SK-N-SH (cell line): Measurements from ENCODE around the gene ANGPTL4. TPM values are rescaled to one million over a fixed set of nuclear protein-coding genes. Genes with fewer than 3 reads are reported as not detected.

Source experiments
- CTCF ChIA-PET: fragments of 300-600, 350-600 bp; formaldehyde crosslinking; extraction: SDS; loops from one replicate; lab custom pipeline; 2021; lab: Yijun Ruan, JAX
- POLR2A ChIA-PET: fragments of 350-600 bp; sonication (Branson Sonifier 250); formaldehyde crosslinking; extraction: SDS; loops from one replicate; lab custom pipeline; 2020; ENCODE audit warnings: antibody characterized with exemption, inconsistent platforms; lab: Yijun Ruan, JAX
- DNase-seq: peaks from one replicate; pipeline ENCODE4 v3.0.0; 2012
- H2AFZ ChIP-seq: fragments of 200-600 bp; sonication (generic); 2 replicates; pipeline ENCODE4 v1.8.1; 2016; ENCODE audit warnings: antibody characterized with exemption, mild to moderate bottlenecking, low read depth
- H3F3A ChIP-seq: fragments of 200-600 bp; sonication (generic); replicated peaks from 2 replicates; pipeline ENCODE3; 2016; ENCODE audit warnings: antibody characterized with exemption, mild to moderate bottlenecking; ENCODE audit not compliant: insufficient read depth
- H3K27ac ChIP-seq, 2 experiments: fragments of 200-500 bp in 1 of 2; fragments of 200-600 bp in 1 of 2; sonication (Bioruptor generic) in 1 of 2; sonication (generic), shearing (Covaris generic) in 1 of 2; 2 replicates each; pipeline versions ENCODE4 v1.5.1 to v1.6.1; 2014 to 2016; ENCODE audit warnings: low read depth in 2 of 2, inconsistent platforms in 1 of 2, low read length in 1 of 2, mild to moderate bottlenecking in 1 of 2, mixed read lengths in 1 of 2
- H3K27me3 ChIP-seq: fragments of 200-600 bp; sonication (generic), shearing (Covaris generic); 2 replicates; pipeline ENCODE4 v1.6.1; 2016; ENCODE audit warnings: mixed run types; ENCODE audit not compliant: insufficient read depth
- H3K36me3 ChIP-seq, 2 experiments: fragments of 200-500 bp in 1 of 2; fragments of 200-600 bp in 1 of 2; sonication (Bioruptor generic) in 1 of 2; sonication (generic) in 1 of 2; replicated peaks in 1 of 2; 2 replicates each; pipeline versions ENCODE3 to v1.5.1; 2014 to 2016; ENCODE audit warnings: low read length in 1 of 2, mild to moderate bottlenecking in 1 of 2; ENCODE audit not compliant: insufficient read depth in 2 of 2, control insufficient read depth in 1 of 2
- H3K4me1 ChIP-seq, 2 experiments: fragments of 200-500 bp in 1 of 2; fragments of 200-600 bp in 1 of 2; sonication (Bioruptor generic) in 1 of 2; sonication (generic), shearing (Covaris generic) in 1 of 2; 2 replicates each; pipeline versions ENCODE4 v1.5.1 to v1.6.1; 2014 to 2016; ENCODE audit warnings: low read depth in 1 of 2, low read length in 1 of 2, mixed run types in 1 of 2; ENCODE audit not compliant: insufficient read depth in 2 of 2, control insufficient read depth in 1 of 2
- H3K4me2 ChIP-seq: fragments of 200-600 bp; sonication (generic), shearing (Covaris generic); 2 replicates; pipeline ENCODE4 v1.6.1; 2017; ENCODE audit warnings: mixed run types
- H3K4me3 ChIP-seq, 2 experiments: fragments of 200-500 bp in 1 of 2; fragments of 200-600 bp in 1 of 2; sonication (Bioruptor generic) in 1 of 2; sonication (generic), shearing (Covaris generic) in 1 of 2; 2 replicates each; pipeline versions ENCODE4 v1.5.1 to v1.8.1; 2014 to 2016; ENCODE audit warnings: low read depth in 2 of 2, inconsistent platforms in 1 of 2, low read length in 1 of 2, mild to moderate bottlenecking in 1 of 2, mixed read lengths in 1 of 2, moderate library complexity in 1 of 2
- H3K79me2 ChIP-seq: fragments of 200-600 bp; sonication (generic); 2 replicates; pipeline ENCODE4 v1.8.1; 2017; ENCODE audit warnings: mild to moderate bottlenecking; ENCODE audit not compliant: insufficient read depth
- H3K9ac ChIP-seq: fragments of 200-600 bp; sonication (generic); 2 replicates; pipeline ENCODE4 v1.6.1; 2017; ENCODE audit warnings: mixed run types
- H3K9me2 ChIP-seq: fragments of 200-600 bp; sonication (generic); 2 replicates; pipeline ENCODE4 v1.6.1; 2017; ENCODE audit warnings: mixed run types
- H3K9me3 ChIP-seq: fragments of 200-600 bp; sonication (generic); 2 replicates; pipeline ENCODE4 v1.6.1; 2017; ENCODE audit warnings: mixed run types, mild to moderate bottlenecking, moderate library complexity
- H4K20me1 ChIP-seq: fragments of 200-600 bp; sonication (generic); 2 replicates; pipeline ENCODE4 v1.6.1; 2017; ENCODE audit warnings: mild to moderate bottlenecking, mixed run types; ENCODE audit not compliant: insufficient read depth
- FOSL2 ChIP-seq: IDR thresholded peaks from 2 replicates; pipeline ENCODE4 v1.4.0; 2012; ENCODE audit warnings: low read depth, mild to moderate bottlenecking, moderate library complexity, borderline replicate concordance
- FOXJ3 ChIP-seq: sonication (generic); formaldehyde crosslinking; IDR thresholded peaks from 2 replicates; pipeline ENCODE4 v1.5.1; 2020; ENCODE audit warnings: mild to moderate bottlenecking, missing genetic modification reagents
- GABPA ChIP-seq: IDR thresholded peaks from 2 replicates; pipeline ENCODE4 v1.4.0; 2012; ENCODE audit warnings: low read depth, mild to moderate bottlenecking
- GATA2 ChIP-seq: sonication (generic); formaldehyde crosslinking; IDR thresholded peaks from 2 replicates; pipeline ENCODE4 v1.5.0; 2020; ENCODE audit warnings: mild to moderate bottlenecking, missing genetic modification reagents
- MEF2A ChIP-seq: IDR thresholded peaks from 2 replicates; pipeline ENCODE4 v1.4.0; 2012; ENCODE audit warnings: low read depth, borderline replicate concordance
- MXI1 ChIP-seq: IDR thresholded peaks from 2 replicates; pipeline ENCODE4 v1.6.1; 2012; ENCODE audit warnings: mild to moderate bottlenecking, low read depth, low read length, improper control_type of control experiment
- NFIC ChIP-seq: IDR thresholded peaks from 2 replicates; pipeline ENCODE4 v1.4.0; 2012; ENCODE audit warnings: borderline replicate concordance
- NRF1 ChIP-seq: IDR thresholded peaks from 2 replicates; pipeline ENCODE4 v1.6.1; 2012; ENCODE audit warnings: low read depth, mild to moderate bottlenecking, low read length
- POLR2AphosphoS5 ChIP-seq: IDR thresholded peaks from 2 replicates; pipeline ENCODE4 v1.6.1; 2012; ENCODE audit warnings: low read depth, low read length
- RAD21 ChIP-seq: IDR thresholded peaks from 2 replicates; pipeline ENCODE4 v1.6.1; 2012; ENCODE audit warnings: mild to moderate bottlenecking, low read length
- SIN3A ChIP-seq: IDR thresholded peaks from 2 replicates; pipeline ENCODE4 v1.6.1; 2012; ENCODE audit warnings: low read depth, mild to moderate bottlenecking, low read length, moderate library complexity, borderline replicate concordance
- SMC3 ChIP-seq: IDR thresholded peaks from 2 replicates; pipeline ENCODE4 v1.6.1; 2012; ENCODE audit warnings: low read depth, low read length, improper control_type of control experiment
- TAF1 ChIP-seq: IDR thresholded peaks from 2 replicates; pipeline ENCODE4 v1.6.1; 2012; ENCODE audit warnings: low read depth, mild to moderate bottlenecking, low read length, moderate library complexity, borderline replicate concordance
- TCF12 ChIP-seq: IDR thresholded peaks from 2 replicates; pipeline ENCODE4 v1.4.0; 2012
- TEAD4 ChIP-seq: IDR thresholded peaks from 2 replicates; pipeline ENCODE4 v1.4.0; 2012; ENCODE audit warnings: mild to moderate bottlenecking, borderline replicate concordance; ENCODE audit not compliant: insufficient read depth
- YY1 ChIP-seq: IDR thresholded peaks from 2 replicates; pipeline ENCODE4 v1.4.0; 2012; ENCODE audit warnings: low read depth, mild to moderate bottlenecking
- WGBS: methylation state at CpG from one replicate; pipeline ENCODE4 v1.1.6; 2017; ENCODE audit warnings: low lambda C conversion rate; 5-methylcytosine and 5-hydroxymethylcytosine counted together
- polyA plus RNA-seq, 3 experiments: library from polyadenylated mRNA; depleted of rRNA; stranded (reverse); fragments of >200 nt; gene quantifications; 2 replicates each; pipeline ENCODE4 v1.2.3, GENCODE V29; 2012
- TF ChIP-seq, protein P1 (sequence below): IDR thresholded peaks from 2 replicates; pipeline ENCODE4 v1.4.0; 2012; ENCODE audit warnings: low read depth
- TF ChIP-seq, protein P2 (sequence below): IDR thresholded peaks from 2 replicates; pipeline ENCODE4; 2012
- TF ChIP-seq, protein P3 (sequence below): fragments of 200-600 bp; sonication (generic); IDR thresholded peaks from 2 replicates; pipeline ENCODE4 v1.6.1; 2017; ENCODE audit warnings: antibody characterized with exemption, mild to moderate bottlenecking, moderate library complexity

The ANGPTL4 gene
- polyA plus RNA-seq, 1 of the 3 experiments (the other 2 are of a cell fraction) = 62.5 TPM

DNA sequence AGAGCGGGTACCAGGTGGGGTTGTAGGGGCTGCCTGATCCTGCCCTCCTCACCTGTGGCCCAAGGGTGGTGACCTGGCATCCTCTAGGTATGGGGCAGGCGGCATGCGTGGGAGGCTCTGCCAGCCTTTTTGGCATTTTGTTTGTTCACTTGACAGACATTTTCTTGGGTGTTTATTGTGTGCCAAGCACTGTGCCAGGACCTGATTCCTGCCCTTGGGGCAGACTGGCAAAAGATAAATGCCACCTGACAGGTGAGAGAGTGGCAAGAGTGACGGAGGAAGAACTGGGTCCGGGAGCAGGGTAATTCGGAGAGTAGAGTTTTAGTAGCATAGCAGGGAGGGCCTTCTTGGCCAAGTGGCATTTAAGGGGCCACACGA, 32.2 kb downstream of the ANGPTL4 start:
- peaks cover under 1% of the 10 kb centered on the region for H3F3A ChIP-seq
- CTCF ChIA-PET = interaction anchor here (0.9 to 8.0 kb wide), 3 partner anchors 9 to 42 kb away, joined by 3 to 78 read pairs (median 5); no protein-coding TSS in a partner anchor
- H3K9me2 ChIP-seq = no peaks in the 10 kb centered on the region
- no peaks in the 10 kb centered on the region for H3K27me3 ChIP-seq
- H3K4me3 ChIP-seq = no peak overlapping the region
- H2AFZ ChIP-seq = no peak overlapping the region
- H3K27ac ChIP-seq = no peak overlapping the region
- peaks cover 85% of the 10 kb centered on the region for H3K79me2 ChIP-seq
- H3K36me3 ChIP-seq = peaks cover 0 to 7% of the 10 kb centered on the region in 2 experiments
- H3K4me2 ChIP-seq = no peak overlapping the region
- H3K4me1 ChIP-seq = peaks cover 7 to 31% of the 10 kb centered on the region in 2 experiments; a peak in 2 of 4 replicates
- no peak overlapping the region for H3K9ac ChIP-seq
- peak; percentile 14 for DNase-seq
- POLR2A ChIA-PET = no interaction called here
- WGBS = 95% methylated on average over 7 of the region's 7 CpGs
- no peaks in the 10 kb centered on the region for H3K9me3 ChIP-seq
- TF ChIP-seq NRF1 (no peak), SIN3A (no peak), RAD21 (no peak), NFIC (no peak), MXI1 (no peak)
- TF ChIP-seq, protein P1, sequence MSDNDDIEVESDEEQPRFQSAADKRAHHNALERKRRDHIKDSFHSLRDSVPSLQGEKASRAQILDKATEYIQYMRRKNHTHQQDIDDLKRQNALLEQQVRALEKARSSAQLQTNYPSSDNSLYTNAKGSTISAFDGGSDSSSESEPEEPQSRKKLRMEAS = no peak
- TF ChIP-seq, protein P2, sequence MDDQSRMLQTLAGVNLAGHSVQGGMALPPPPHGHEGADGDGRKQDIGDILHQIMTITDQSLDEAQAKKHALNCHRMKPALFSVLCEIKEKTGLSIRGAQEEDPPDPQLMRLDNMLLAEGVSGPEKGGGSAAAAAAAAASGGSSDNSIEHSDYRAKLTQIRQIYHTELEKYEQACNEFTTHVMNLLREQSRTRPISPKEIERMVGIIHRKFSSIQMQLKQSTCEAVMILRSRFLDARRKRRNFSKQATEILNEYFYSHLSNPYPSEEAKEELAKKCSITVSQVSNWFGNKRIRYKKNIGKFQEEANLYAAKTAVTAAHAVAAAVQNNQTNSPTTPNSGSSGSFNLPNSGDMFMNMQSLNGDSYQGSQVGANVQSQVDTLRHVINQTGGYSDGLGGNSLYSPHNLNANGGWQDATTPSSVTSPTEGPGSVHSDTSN = no peak
- peaks cover 75% of the 10 kb centered on the region for H4K20me1 ChIP-seq

DNA sequence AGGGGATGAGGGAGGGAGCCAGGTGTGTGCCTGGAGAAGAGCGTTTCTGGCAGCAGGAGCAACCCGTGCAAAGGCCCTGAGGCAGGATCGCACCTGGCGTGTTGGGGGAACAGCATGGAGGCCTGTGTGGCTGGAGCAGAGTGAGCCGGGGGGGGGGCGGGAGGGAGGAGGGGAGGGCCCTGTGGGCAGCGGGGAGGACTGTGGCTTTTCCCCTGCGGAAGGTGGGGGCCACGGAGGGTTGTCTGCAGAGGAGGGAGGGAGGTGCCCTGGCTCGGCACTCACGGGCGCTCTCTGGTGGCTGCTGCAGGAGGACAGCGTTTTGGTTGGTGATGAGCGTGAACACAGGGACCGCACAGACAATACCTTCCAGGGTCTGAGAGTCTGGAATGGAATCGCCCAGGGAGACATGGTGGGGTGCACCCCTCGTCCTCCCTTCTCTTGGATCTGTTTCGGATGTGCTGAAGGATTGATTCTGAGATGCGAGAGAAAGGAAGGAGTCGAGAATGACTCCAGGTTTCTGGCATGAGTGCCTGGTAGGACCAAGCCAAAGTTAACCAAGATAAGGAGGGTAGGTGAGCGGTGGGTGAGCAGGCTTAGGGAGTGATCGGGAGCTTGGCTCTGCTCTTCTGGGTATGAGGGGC, 32.7 kb downstream of the ANGPTL4 start:
- peaks cover 70% of the 10 kb centered on the region for H4K20me1 ChIP-seq
- H3K79me2 ChIP-seq = peaks cover 80% of the 10 kb centered on the region
- DNase-seq = peak; percentile 86
- H3K4me3 ChIP-seq = no peak overlapping the region
- no peaks in the 10 kb centered on the region for H3K27me3 ChIP-seq
- TF ChIP-seq YY1 = no peak
- TF ChIP-seq GATA2 (CRISPR knock-in tag) = no peak
- TF ChIP-seq TAF1 = no peak
- no peak for TF ChIP-seq FOXJ3 (CRISPR knock-in tag)
- TF ChIP-seq RAD21 = peak; percentile 70
- no peak for TF ChIP-seq GABPA
- no peak for TF ChIP-seq TEAD4
- no peak for TF ChIP-seq MEF2A
- peak; percentile 91 for TF ChIP-seq SMC3
- TF ChIP-seq POLR2AphosphoS5 = no peak
- TF ChIP-seq TCF12 = no peak
- TF ChIP-seq, protein P3, sequence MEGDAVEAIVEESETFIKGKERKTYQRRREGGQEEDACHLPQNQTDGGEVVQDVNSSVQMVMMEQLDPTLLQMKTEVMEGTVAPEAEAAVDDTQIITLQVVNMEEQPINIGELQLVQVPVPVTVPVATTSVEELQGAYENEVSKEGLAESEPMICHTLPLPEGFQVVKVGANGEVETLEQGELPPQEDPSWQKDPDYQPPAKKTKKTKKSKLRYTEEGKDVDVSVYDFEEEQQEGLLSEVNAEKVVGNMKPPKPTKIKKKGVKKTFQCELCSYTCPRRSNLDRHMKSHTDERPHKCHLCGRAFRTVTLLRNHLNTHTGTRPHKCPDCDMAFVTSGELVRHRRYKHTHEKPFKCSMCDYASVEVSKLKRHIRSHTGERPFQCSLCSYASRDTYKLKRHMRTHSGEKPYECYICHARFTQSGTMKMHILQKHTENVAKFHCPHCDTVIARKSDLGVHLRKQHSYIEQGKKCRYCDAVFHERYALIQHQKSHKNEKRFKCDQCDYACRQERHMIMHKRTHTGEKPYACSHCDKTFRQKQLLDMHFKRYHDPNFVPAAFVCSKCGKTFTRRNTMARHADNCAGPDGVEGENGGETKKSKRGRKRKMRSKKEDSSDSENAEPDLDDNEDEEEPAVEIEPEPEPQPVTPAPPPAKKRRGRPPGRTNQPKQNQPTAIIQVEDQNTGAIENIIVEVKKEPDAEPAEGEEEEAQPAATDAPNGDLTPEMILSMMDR = peak; percentile 74
- no peak for TF ChIP-seq FOSL2
- H3K36me3 ChIP-seq = peaks cover 0 to 7% of the 10 kb centered on the region in 2 experiments
- H2AFZ ChIP-seq = no peak overlapping the region
- H3K9me3 ChIP-seq = no peaks in the 10 kb centered on the region
- H3K27ac ChIP-seq = no peak overlapping the region
- WGBS = 57% methylated on average over 21 of the region's 22 CpGs
- H3K4me2 ChIP-seq = no peak overlapping the region
- H3K9me2 ChIP-seq = no peaks in the 10 kb centered on the region
- H3K9ac ChIP-seq = no peak overlapping the region
- ChIA-PET POLR2A (no interaction called here), CTCF (interaction anchor here (0.8 to 8.0 kb wide), 5 partner anchors 12 to 62 kb away, joined by 3 to 78 read pairs (median 10); no protein-coding TSS in a partner anchor)
- no peaks in the 10 kb centered on the region for H3F3A ChIP-seq
- H3K4me1 ChIP-seq = peaks cover 2 to 26% of the 10 kb centered on the region in 2 experiments; a peak in 2 of 4 replicates
